ENCODE data around the gene MPZL2.

- no peak for TF ChIP-seq CTCF (IDR thresholded peaks at IDR 0.05)
- peak in 1 of 2 donors; percentile 86 for TF ChIP-seq POLR2AphosphoS5 (IDR thresholded peaks at IDR 0.05; ENCODE audit: insufficient read depth in 1 of 2, low read depth in 1 of 2)
Measured at GRCh38 chr11:118277312-118277711, 13.2 kb upstream of the MPZL2 start.
